HepG2 (cell line): ENCODE results near the gene PNKP. TPM values are rescaled to one million over a fixed set of nuclear protein-coding genes. Genes with fewer than 3 reads are reported as not detected.
A peak's percentile ranks its signal among the peaks of the same experiment; 100 is the strongest.

Experiments used
- AGO2 ChIP-seq: fragments of 200-400 bp; formaldehyde crosslinking; optimal IDR thresholded peaks from 2 replicates; pipeline ENCODE3; 2017; ENCODE audit warnings: mild to moderate bottlenecking, low read depth, low read length, moderate library complexity
- ARID3A ChIP-seq: IDR thresholded peaks from 2 replicates; pipeline ENCODE4 v1.6.1; 2012; ENCODE audit warnings: low read depth, low read length, improper control_type of control experiment
- EEA1 ChIP-seq: sonication (generic); formaldehyde crosslinking; IDR thresholded peaks from 2 replicates; pipeline ENCODE4 v1.5.1; 2020; ENCODE audit warnings: mild to moderate bottlenecking, missing genetic modification reagents, borderline replicate concordance
- GMEB2 ChIP-seq: IDR thresholded peaks from 2 replicates; pipeline ENCODE4 v1.6.1; 2016; ENCODE audit warnings: missing biosample characterization, missing genetic modification reagents, low read depth
- HIVEP1 ChIP-seq: sonication (generic); formaldehyde crosslinking; IDR thresholded peaks from 2 replicates; pipeline ENCODE4 v1.4.0; 2020; ENCODE audit warnings: mild to moderate bottlenecking, missing genetic modification reagents
- HNRNPH1 ChIP-seq: fragments of 200-400 bp; formaldehyde crosslinking; optimal IDR thresholded peaks from 2 replicates; pipeline ENCODE3; 2017; ENCODE audit warnings: mild to moderate bottlenecking, low read depth, low read length
- IRF9 ChIP-seq: sonication (generic); formaldehyde crosslinking; IDR thresholded peaks from 2 replicates; pipeline ENCODE4 v1.8.0; 2022; ENCODE audit warnings: missing genetic modification reagents, mild to moderate bottlenecking, borderline replicate concordance
- IRX3 ChIP-seq: sonication (generic); formaldehyde crosslinking; IDR thresholded peaks from 2 replicates; pipeline ENCODE4 v1.8.1; 2023; ENCODE audit warnings: mild to moderate bottlenecking, low read depth, missing genetic modification reagents, borderline replicate concordance
- KLF9 ChIP-seq: IDR thresholded peaks from 2 replicates; pipeline ENCODE4 v1.6.1; 2016; ENCODE audit warnings: low read depth
- MLLT10 ChIP-seq: sonication (generic); formaldehyde crosslinking; IDR thresholded peaks from 2 replicates; pipeline ENCODE4 v1.4.0; 2020; ENCODE audit warnings: missing genetic modification reagents
- PRDM10 ChIP-seq: sonication (generic); formaldehyde crosslinking; IDR thresholded peaks from 2 replicates; pipeline ENCODE4 v1.4.0; 2020; ENCODE audit warnings: low read depth, missing genetic modification reagents
- SAP130 ChIP-seq: IDR thresholded peaks from 2 replicates; pipeline ENCODE4 v1.6.1; 2016; ENCODE audit warnings: low read depth
- SOX6 ChIP-seq, 2 experiments: fragments of 450-650 bp in 1 of 2; sonication (generic) in 1 of 2; formaldehyde crosslinking in 1 of 2; IDR thresholded peaks; 2 replicates each; pipeline versions ENCODE4 v1.4.0 to v1.6.1; 2017 to 2020; ENCODE audit warnings: antibody characterized with exemption in 1 of 2, mild to moderate bottlenecking in 1 of 2, missing genetic modification reagents in 1 of 2
- ZBTB25 ChIP-seq: IDR thresholded peaks from 2 replicates; pipeline ENCODE4 v1.6.1; 2018; ENCODE audit warnings: missing genetic modification reagents
- ZFP1 ChIP-seq: IDR thresholded peaks from 2 replicates; pipeline ENCODE4 v1.6.1; 2016
- ZNF260 ChIP-seq: sonication (generic); formaldehyde crosslinking; IDR thresholded peaks from 2 replicates; pipeline ENCODE4 v1.4.0; 2020; ENCODE audit warnings: missing genetic modification reagents, low read depth, mild to moderate bottlenecking, borderline replicate concordance
- ZNF282 ChIP-seq: fragments of 450-650 bp; IDR thresholded peaks from 2 replicates; pipeline ENCODE4 v1.6.1; 2018; ENCODE audit not compliant: partially characterized antibody
- ZNF510 ChIP-seq: sonication (generic); formaldehyde crosslinking; IDR thresholded peaks from 2 replicates; pipeline ENCODE4 v1.4.0; 2020; ENCODE audit warnings: low read depth, mild to moderate bottlenecking, missing genetic modification reagents
- ZNF570 ChIP-seq: sonication (generic); formaldehyde crosslinking; IDR thresholded peaks from 2 replicates; pipeline ENCODE4 v1.4.0; 2020; ENCODE audit warnings: mild to moderate bottlenecking, missing genetic modification reagents, borderline replicate concordance
- ZNF839 ChIP-seq: sonication (generic); formaldehyde crosslinking; IDR thresholded peaks from 2 replicates; pipeline ENCODE4 v1.4.0; 2020; ENCODE audit warnings: missing genetic modification reagents, mild to moderate bottlenecking, borderline replicate concordance
- polyA plus RNA-seq, 8 experiments: library from polyadenylated mRNA; depleted of rRNA in 3 of 8; stranded (reverse) in 7 of 8; unstranded in 1 of 8; fragments of >200 nt; fragmentation: Illumina TruSeq in 4 of 8; extraction: Trizol in 4 of 8; gene quantifications; 2 replicates each; pipeline versions ENCODE4 v1.2.1 to v1.2.3, GENCODE V29; 2011 to 2016; ENCODE audit warnings: low read depth in 4 of 8, missing spikeins in 1 of 8, mixed read lengths in 1 of 8; ENCODE audit not compliant: insufficient read depth in 1 of 8
- total RNA-seq, 5 experiments: library from RNA; depleted of rRNA; stranded (reverse); fragments of >200 nt; fragmentation: Illumina TruSeq; extraction: Trizol; gene quantifications; 2 replicates each; pipeline ENCODE4 v1.2.3, GENCODE V29; 2016; ENCODE audit warnings: low read depth in 1 of 5

PNKP gene
- total and polyA plus RNA-seq, 2 of the 13 experiments (the other 11 are each of a cell fraction or from before 2014, with no cell fraction given): 12.7 to 27.1 TPM

GRCh38 chr19:49817964-49818648, 49.3 kb downstream of the PNKP start, which contains the start of gene MED25 (continued):
- peak; percentile 45; the same call in 1 of the 2 replicates for TF ChIP-seq IRF9 (CRISPR knock-in tag)
- peak; percentile 66; the same call in 1 of the 2 replicates for TF ChIP-seq GMEB2 (CRISPR knock-in tag)
- no peak for TF ChIP-seq ZFP1 (CRISPR knock-in tag)
- no peak for TF ChIP-seq ZNF570 (CRISPR knock-in tag)
- no peak for TF ChIP-seq MLLT10
- TF ChIP-seq IRX3 (CRISPR knock-in tag): no peak
- no peak for TF ChIP-seq ZNF839 (CRISPR knock-in tag)
- TF ChIP-seq ZNF510 (CRISPR knock-in tag): no peak
- 0 out of 2 replicates have a peak, but pooled peaks have one; percentile 20 for TF ChIP-seq PRDM10 (CRISPR knock-in tag)
- no peak for TF ChIP-seq ARID3A
- no peak for TF ChIP-seq ZNF260 (CRISPR knock-in tag)
- TF ChIP-seq ZNF282: no peak
- TF ChIP-seq EEA1 (CRISPR knock-in tag): 0 out of 2 replicates have a peak, but pooled peaks have one; percentile 27
- TF ChIP-seq HIVEP1 (CRISPR knock-in tag): no peak
- no peak for TF ChIP-seq HNRNPH1
- peak; percentile 33 for TF ChIP-seq AGO2
- TF ChIP-seq SAP130 (CRISPR knock-in tag): peak; percentile 79
- no peak for TF ChIP-seq KLF9 (CRISPR knock-in tag)
- peak; percentile 40; the same call in 1 of the 2 replicates for TF ChIP-seq ZBTB25 (CRISPR knock-in tag)
- no peak for TF ChIP-seq SOX6 (IDR thresholded peaks at IDR 0.05)
- 0 out of 2 replicates have a peak, but pooled peaks have one; percentile 17 for TF ChIP-seq SOX6 (CRISPR knock-in tag; IDR thresholded peaks at IDR 0.05)
